Measurements from ENCODE around the gene PAM16.

PAM16 gene

GRCh38 chr16:4370570-4371356 lies 19.6 kb upstream of the PAM16 start:
- DNase-seq = no peak

- no peak for DNase-seq
Observed at GRCh38 chr16:4370151-4370550, 19.0 kb upstream of the PAM16 start.

DNA sequence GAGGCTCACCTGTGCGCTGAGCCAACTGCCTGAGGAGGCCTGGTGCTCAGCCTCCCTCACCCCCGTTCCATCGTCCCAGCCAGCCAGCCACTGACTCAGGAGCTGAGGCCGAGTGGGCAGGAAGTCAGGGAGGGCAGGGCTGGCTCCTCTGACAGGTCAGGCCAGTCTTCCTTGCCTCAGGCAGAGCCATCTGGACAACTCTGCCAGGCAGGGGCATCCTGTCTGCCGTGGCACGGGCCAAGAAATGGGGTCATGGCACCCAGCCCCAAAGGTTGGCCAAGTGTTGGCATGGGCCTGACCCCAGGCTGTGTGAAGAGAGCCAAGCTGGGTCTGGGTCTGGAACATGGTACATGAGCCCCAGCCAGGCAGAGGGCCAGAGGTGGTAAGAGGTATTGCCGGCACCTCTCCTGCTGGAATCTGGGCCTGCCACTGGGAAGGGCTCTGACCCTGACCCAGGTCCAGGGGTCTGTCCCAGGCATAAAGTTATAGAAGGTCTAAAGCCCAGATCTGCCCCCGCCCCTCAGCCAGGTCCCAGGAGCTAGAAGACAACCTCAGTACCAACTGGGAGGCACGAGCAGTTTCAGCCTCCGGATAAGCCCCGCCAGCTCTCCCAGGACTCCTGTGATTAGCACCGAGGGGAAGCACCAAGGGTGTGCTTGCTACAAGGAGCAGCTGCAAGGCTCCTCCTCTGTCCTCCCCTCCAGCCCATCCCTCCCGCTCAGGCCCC lies 18.0 kb upstream of the PAM16 start:
- no peak for DNase-seq

GRCh38 chr16:4367393-4367856 lies 16.3 kb upstream of the PAM16 start:
- DNase-seq = no peak

GRCh38 chr16:4366016-4366415 lies 14.9 kb upstream of the PAM16 start:
- no peak for DNase-seq

GRCh38 chr16:4365615-4366014 lies 14.5 kb upstream of the PAM16 start:
- no peak for DNase-seq

DNA sequence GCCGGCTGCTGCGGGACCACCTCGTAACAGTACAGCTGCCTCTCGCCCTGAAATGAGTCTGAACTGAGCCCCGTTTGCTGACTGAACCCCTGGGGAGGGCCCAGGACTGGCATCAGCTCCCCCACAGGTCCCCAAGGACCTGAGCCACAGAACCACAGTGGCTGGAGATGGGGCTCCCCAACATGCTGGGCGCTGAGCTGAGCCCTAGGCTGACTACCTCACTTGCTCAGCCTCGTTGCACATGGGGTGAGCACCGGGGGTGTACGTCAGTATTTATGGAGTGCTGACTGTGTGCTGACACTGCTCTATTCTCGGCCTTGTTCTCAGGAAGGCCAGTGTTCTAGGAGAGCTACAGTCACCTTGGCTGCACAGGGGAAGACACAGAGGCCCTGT lies 13.9 kb upstream of the PAM16 start:
- no peak for DNase-seq

GRCh38 chr16:4364196-4365013 lies 13.3 kb upstream of the PAM16 start:
- no peak for DNase-seq

- DNase-seq = peak; percentile 35
Observed at GRCh38 chr16:4362476-4363135, 11.5 kb upstream of the PAM16 start.

GRCh38 chr16:4361944-4362311 lies 10.8 kb upstream of the PAM16 start:
- DNase-seq = no peak

DNA sequence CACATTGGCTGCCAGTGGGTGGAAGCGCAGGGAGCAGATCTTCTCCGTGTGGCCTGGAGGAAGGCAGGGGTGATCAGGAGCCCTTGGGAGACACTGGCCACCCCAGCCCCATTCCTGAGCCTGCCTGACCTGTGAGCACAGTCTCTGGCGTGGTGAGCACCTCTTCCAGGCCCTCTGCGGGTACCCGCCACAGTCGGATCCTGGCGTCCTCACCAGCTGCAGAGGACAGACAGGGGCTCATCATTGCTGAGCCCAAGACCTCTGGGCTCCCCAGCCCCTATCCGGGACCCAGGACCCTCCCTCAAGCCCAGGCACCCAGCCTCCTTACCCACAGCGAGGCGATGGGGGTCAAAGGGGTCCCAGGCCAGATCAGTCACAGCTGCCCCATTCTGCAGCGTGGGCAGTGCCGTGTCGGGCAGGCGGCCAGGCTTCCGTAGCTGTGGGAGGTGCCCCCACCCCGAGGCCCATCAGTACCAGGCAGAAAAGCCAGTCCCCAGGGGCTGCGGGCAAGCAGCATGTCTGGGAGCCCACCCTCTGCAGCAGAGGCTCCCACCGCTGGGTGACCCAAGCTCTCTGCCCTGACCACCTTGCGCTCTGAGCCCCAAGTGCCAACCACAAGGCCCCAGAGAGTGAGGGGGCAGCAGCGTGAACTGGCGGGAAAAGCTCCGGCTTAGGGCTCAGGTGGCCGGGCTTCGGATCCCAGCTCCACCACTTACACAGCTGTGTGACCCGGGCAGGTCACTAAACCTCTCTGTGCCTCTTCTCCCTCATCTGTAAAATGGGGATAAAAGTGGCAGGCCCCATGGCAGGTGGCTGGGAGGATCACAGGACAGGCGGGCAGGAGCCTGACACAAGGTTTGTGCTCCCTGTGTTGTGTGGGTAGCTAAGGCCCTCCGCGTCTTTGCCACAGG lies 10.2 kb upstream of the PAM16 start:
- DNase-seq = no peak

- DNase-seq = peak; percentile 44
Observed at GRCh38 chr16:4360538-4361021, 9.5 kb upstream of the PAM16 start.

GRCh38 chr16:4359914-4360313 lies 8.8 kb upstream of the PAM16 start:
- no peak for DNase-seq

GRCh38 chr16:4358831-4359561 lies 7.9 kb upstream of the PAM16 start:
- peak; percentile 71 for DNase-seq

- DNase-seq = no peak
Observed at GRCh38 chr16:4358236-4358635, 7.1 kb upstream of the PAM16 start.

- no peak for DNase-seq
Observed at GRCh38 chr16:4356820-4357219, 5.7 kb upstream of the PAM16 start.

DNA sequence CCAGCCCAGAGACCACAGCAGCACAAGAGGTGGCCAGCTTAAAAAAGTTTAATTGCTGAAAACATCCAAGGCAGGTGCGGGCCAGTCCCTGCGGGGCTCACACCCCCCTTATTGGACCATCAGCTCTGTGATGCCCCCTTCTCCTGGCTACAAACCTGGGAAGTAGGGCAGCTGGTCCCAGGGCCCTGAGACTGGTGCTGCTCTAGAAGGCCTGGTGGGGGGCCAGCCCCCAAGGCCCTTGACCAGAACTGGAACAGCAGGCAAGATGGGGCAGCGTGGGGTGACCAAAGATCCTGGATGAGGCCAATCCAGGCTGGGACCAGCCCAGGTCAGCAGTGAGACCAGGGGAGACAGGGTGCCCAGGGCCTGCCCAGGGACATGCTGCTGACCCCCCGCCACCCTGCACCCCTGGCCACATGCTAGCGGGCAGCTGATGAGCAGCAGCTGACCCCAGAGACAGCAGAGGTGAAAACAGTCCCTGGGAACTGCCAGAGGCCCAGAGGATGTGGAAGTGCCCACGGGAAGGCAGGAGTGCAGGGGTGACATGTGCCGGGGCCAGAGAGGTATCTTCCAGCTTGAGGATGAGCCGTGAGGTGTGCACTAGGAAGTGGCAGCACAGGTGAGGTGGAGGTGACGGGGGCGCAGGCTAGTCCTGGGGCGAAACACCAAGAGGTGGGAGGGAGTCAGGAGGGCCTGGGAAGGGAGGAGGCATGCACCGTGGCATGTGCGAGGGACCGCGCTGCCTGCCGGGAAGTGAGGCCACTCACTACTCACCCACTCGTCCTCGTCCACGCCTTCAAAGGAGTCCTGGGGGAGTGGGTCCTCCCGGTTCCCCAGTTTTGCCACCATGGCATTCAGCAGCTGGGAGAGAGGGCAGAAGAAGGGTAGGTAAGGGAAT lies 3.6 kb upstream of the PAM16 start:
- DNase-seq = no peak

DNA sequence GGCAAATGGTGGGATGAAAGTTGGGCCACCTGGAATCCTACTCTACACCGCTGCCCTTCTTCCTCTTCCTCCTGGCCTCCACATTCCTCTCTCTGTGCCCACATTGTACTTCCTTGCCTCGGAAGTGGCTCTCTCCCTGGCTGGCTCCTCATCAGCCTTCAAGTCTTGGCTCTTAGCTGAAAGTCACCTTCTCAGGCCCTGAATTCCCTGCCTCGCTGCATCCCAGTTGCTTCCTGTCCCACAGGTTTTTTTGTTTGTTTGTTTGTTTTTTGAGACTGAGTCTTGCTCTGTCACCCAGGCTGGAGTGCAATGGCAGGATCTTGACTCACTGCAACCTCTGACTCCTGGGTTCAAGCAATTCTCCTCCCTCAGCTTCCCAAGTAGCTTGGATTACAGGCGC lies 2.6 kb upstream of the PAM16 start:
- DNase-seq = no peak

DNA sequence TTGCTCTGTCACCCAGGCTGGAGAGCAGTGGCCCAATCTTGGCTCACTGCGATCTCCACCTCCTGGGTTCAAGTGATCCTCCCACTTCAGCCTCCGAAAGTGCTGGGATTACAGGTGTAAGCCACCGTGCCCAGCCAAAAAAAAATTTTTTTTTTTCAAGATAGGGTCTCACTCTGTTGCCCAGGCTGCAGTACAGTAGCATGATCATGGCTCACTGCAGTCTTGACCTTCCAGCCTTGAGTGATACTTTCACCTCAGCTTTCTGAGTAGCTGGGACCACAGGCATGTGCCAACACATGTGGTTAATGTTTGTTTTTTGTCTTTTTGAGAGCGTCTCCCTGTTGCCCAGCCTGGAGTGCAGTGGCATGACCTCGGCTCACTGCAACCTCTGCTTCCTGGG lies 1.7 kb upstream of the PAM16 start:
- no peak for DNase-seq

DNA sequence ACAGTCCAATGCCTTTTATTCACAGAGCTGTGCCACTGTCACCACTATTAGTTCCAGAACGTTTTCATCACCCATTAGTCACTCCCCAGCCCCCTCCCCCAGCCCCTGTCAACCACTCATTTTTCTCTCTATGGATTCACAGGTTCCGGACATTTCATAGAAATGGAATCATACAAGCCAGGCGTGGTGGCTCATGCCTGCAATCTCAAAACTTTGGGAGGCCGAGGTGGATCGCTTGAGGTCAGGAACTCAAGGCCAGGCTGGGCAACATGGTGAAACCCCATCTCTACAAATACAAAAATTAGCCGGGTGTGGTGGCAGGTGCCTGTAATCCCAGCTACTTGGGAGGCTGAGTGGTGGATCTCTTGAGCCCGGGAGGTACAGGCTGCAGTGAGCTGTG lies 759 bp upstream of the PAM16 start:
- DNase-seq = no peak
